Measurements from ENCODE around the gene ZIK1. TPM values are rescaled to one million over a fixed set of nuclear protein-coding genes. Genes with fewer than 3 reads are reported as not detected.

Gene ZIK1
- total and polyA plus RNA-seq, 2 of the 8 experiments (the other 6 are each of a cell fraction or from before 2014, with no cell fraction given) = 19.4 to 36.5 TPM

DNA sequence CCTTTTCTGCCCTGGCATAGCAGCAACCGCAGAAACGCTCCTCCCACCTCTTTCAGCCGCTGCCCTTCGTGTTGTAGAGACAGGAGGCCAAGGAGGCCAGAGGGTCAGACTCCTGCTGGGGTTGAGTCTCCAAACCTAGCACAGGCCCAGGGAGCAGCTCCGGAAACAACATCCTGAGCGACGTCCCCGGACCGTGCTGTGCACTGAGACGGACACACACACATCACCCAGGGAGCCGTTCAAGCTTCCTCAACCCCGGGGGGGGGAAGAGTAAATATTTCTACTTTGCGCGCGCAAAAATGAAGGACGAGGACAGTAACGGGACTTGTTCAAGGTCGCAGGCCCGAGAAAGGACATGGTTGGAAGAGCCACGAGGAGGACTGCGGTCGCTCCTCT is 24.9 kb upstream of the ZIK1 start:
- H2AK5ac ChIP-seq (ENCODE audit: low read depth, low read length) = no peak overlapping the region
- H3K4me1 ChIP-seq (replicated peaks in 1 of 4; ENCODE audit: control insufficient read depth in 3 of 4, insufficient read depth in 4 of 4, low read length in 3 of 4) = peaks cover 0 to 4% (median under 1%) of the 10 kb centered on the region in 4 experiments; a peak in 3 of 7 replicates
- peaks cover 4 to 7% of the 10 kb centered on the region in 2 experiments for H4K20me1 ChIP-seq (replicated peaks in 1 of 2; ENCODE audit: control insufficient read depth in 1 of 2, insufficient read depth in 2 of 2, low read length in 2 of 2)
- no peak overlapping the region for H4K8ac ChIP-seq (ENCODE audit: extremely low read depth, insufficient read depth, low read length)
- CTCF ChIA-PET (ENCODE audit: partially characterized antibody) = interaction anchor here (1.9 kb wide), 1 partner anchor 93 kb away, joined by 6 read pairs; no protein-coding TSS in a partner anchor
- H3K9ac ChIP-seq (replicated peaks in 1 of 4; ENCODE audit: extremely low read depth in 1 of 4, low read depth in 3 of 4, low read length in 3 of 4) = peak overlapping the region; percentile 34 to 81 (median 74); a peak in 6 of 7 replicates
- H3K23ac ChIP-seq (ENCODE audit: insufficient read length) = no peak overlapping the region
- no peak overlapping the region for H3K56ac ChIP-seq (replicated peaks; ENCODE audit: insufficient read length, low read depth, low read length)
- H3K14ac ChIP-seq (ENCODE audit: insufficient read length) = no peak overlapping the region
- POLR2A ChIA-PET (ENCODE audit: partially characterized antibody) = interaction anchor here (0.7 to 2.2 kb wide), 5 partner anchors 12 to 271 kb away, joined by 3 to 6 read pairs (median 3); partner anchors contain the start of genes ZNF549, ZNF551 and ZNF773
- no peak overlapping the region for H2BK5ac ChIP-seq (ENCODE audit: low read depth, low read length)
- peaks cover 0 to 20% of the 10 kb centered on the region in 2 experiments; a peak in 3 of 4 replicates for H3K79me2 ChIP-seq (ENCODE audit: control insufficient read depth in 1 of 2, insufficient read depth in 2 of 2, low read length in 2 of 2)
- H3K27me3 ChIP-seq (replicated peaks in 1 of 4; ENCODE audit: control insufficient read depth in 3 of 4, extremely low read depth in 1 of 4, insufficient read depth in 3 of 4, low read length in 3 of 4) = no peaks in the 10 kb centered on the region
- peak overlapping the region; percentile 51 to 86 for H3K4me2 ChIP-seq (ENCODE audit: insufficient read depth in 1 of 2, low read depth in 2 of 2, low read length in 2 of 2)
- no peak for DNase-seq (ENCODE audit: low read depth in 1 of 2, low spot score in 2 of 2)
- H3K36me3 ChIP-seq (ENCODE audit: control insufficient read depth in 2 of 4, insufficient read depth in 4 of 4, low read length in 3 of 4) = peaks cover 6 to 19% (median 11%) of the 10 kb centered on the region in 4 experiments; a peak in 7 of 8 replicates
- H2AFZ ChIP-seq (ENCODE audit: low read length) = no peak overlapping the region
- H3K9me3 ChIP-seq (ENCODE audit: insufficient read depth in 2 of 2, low read depth in 1 of 2, low read length in 1 of 2) = peaks cover 14 to 24% of the 10 kb centered on the region in 2 experiments
- H4K5ac ChIP-seq (ENCODE audit: insufficient read length, low read depth, low read length) = no peak overlapping the region
- peaks cover 8% of the 10 kb centered on the region for H3K79me1 ChIP-seq (ENCODE audit: low read depth, low read length)
- H3K4ac ChIP-seq (replicated peaks; ENCODE audit: insufficient read length, low read depth, low read length) = no peak overlapping the region
- no peak overlapping the region for H2BK12ac ChIP-seq (ENCODE audit: low read depth, low read length)
- H3K4me3 ChIP-seq (ENCODE audit: extremely low read depth in 1 of 4, insufficient read depth in 2 of 4, low read depth in 3 of 4, low read length in 4 of 4) = peak overlapping the region; percentile 80 to 96 (median 94)
- no peak for FAIRE-seq
- H3K23me2 ChIP-seq (ENCODE audit: low read depth, low read length) = peaks cover 3% of the 10 kb centered on the region; the same call in 1 of the 2 replicates
- TF ChIP-seq FOSL1 (IDR thresholded peaks at IDR 0.05; ENCODE audit: insufficient read depth, low read depth, low read length) = no peak
- no peak for TF ChIP-seq RBBP5 (IDR thresholded peaks at IDR 0.05; ENCODE audit: borderline replicate concordance, low read depth, low read length)
- TF ChIP-seq, protein P1, sequence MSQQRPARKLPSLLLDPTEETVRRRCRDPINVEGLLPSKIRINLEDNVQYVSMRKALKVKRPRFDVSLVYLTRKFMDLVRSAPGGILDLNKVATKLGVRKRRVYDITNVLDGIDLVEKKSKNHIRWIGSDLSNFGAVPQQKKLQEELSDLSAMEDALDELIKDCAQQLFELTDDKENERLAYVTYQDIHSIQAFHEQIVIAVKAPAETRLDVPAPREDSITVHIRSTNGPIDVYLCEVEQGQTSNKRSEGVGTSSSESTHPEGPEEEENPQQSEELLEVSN (IDR thresholded peaks at IDR 0.05) = peak; percentile 66
- no peak for TF ChIP-seq CREB1 (IDR thresholded peaks at IDR 0.05)
- TF ChIP-seq, protein P2, sequence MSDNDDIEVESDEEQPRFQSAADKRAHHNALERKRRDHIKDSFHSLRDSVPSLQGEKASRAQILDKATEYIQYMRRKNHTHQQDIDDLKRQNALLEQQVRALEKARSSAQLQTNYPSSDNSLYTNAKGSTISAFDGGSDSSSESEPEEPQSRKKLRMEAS (IDR thresholded peaks at IDR 0.05) = peak; percentile 52; the same call in 1 of the 2 replicates
- 5% methylated on average over 21 of the region's 22 CpGs; no CpG with 5 or more reads in 1 of the 2 experiments for WGBS, 2 experiments (ENCODE audit: extremely low coverage in 1 of 2, insufficient coverage in 1 of 2, insufficient read length in 1 of 2, insufficient replicate concordance in 2 of 2, low coverage in 1 of 2, low lambda C conversion rate in 2 of 2, missing lambda C conversion rate in 1 of 2)
- H3K18ac ChIP-seq (ENCODE audit: extremely low read depth, low read length) = no peak overlapping the region
- H2BK120ac ChIP-seq (replicated peaks; ENCODE audit: low read depth, low read length) = no peak overlapping the region
- H4K91ac ChIP-seq (replicated peaks; ENCODE audit: insufficient read length, low read length) = no peak overlapping the region
- no peak overlapping the region for H3K27ac ChIP-seq (ENCODE audit: low read depth, low read length)
- no peak overlapping the region for H2BK15ac ChIP-seq (ENCODE audit: low read length)
- no peak overlapping the region for H2BK20ac ChIP-seq (ENCODE audit: low read length)

Data from H1 (cell line).